GM12873 (cell line): ENCODE data around the gene PDE4B.

ENCODE experiments used
- TF ChIP-seq, protein P1 (sequence below): IDR thresholded peaks from 2 replicates; pipeline ENCODE4 v1.5.1; 2012; ENCODE audit warnings: low read depth, mild to moderate bottlenecking, moderate library complexity, low read length, control low read depth; ENCODE audit not compliant: insufficient read depth; ENCODE audit errors: missing control alignments

PDE4B gene

DNA sequence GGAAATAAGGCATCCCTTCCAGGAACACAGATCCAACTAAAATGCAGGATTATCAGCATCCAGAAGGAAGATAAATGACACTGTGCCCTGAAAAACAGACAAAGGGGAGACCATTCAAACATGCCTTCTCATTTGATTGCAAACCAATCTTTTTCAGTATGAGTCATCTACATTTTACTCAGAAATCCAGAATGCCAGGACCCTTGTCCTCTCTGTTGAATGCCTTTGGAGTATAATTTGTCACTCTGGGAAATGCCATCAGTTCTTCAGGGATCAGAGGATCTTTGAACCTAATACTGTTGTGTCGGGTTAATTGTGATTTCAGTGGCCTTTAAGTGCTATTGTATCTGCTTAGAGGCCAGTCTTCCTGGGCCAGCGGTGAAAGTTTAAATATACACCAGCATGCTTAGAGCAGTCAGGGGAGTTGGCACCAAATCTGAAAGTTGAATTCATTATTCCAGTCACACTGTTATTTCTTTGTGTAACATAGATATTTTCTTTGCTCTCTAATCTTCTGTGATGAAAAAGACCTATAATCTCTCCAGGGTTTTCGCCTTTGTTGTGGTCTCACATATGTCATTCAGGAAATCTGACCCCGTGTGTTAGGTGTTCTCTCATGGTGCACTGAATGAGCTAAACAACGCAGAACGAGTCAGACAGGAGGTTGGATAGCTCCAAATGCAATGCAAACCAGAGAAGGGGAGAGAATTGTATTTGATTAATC is 376.4 kb downstream of the PDE4B start:
- TF ChIP-seq, protein P1, sequence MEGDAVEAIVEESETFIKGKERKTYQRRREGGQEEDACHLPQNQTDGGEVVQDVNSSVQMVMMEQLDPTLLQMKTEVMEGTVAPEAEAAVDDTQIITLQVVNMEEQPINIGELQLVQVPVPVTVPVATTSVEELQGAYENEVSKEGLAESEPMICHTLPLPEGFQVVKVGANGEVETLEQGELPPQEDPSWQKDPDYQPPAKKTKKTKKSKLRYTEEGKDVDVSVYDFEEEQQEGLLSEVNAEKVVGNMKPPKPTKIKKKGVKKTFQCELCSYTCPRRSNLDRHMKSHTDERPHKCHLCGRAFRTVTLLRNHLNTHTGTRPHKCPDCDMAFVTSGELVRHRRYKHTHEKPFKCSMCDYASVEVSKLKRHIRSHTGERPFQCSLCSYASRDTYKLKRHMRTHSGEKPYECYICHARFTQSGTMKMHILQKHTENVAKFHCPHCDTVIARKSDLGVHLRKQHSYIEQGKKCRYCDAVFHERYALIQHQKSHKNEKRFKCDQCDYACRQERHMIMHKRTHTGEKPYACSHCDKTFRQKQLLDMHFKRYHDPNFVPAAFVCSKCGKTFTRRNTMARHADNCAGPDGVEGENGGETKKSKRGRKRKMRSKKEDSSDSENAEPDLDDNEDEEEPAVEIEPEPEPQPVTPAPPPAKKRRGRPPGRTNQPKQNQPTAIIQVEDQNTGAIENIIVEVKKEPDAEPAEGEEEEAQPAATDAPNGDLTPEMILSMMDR, result no peak

DNA sequence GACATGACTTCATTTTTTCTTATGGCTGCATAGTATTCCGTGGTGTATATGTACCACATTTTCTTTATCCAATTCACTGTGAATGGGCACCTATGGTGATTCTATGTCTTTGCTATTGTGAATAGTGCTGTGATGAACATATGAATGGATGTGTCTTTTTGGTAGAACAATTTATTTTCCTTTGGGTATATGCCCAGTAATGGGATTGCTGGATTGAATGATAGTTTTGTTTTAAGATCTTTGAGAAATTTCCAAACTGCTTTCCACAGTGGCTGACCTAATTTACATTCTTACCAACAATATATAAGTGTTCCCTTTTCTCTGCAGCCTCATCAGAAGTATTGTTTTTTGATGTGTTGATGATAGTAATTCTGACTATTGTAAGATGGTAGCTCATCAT is 379.6 kb downstream of the PDE4B start:
- TF ChIP-seq, protein P1, result no peak

DNA sequence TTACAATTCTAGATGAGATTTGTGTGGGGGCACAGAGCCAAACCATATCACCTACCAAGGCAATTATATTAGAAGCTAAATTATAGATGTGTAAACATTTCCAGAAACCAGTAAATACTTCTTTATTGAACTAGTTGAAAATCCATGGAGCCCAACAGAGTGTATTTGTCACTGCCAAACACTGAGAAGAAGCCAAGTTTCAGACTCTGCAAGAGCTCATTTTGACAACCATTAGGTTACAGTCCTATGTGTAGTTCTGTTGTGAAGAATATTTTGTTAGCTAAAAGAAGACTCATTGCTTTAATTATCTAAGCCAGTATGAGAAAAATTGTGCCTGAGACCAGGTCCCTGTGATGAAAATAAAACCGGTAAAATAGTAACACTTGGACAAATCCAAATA is 382.4 kb downstream of the PDE4B start:
- TF ChIP-seq, protein P1, result no peak

- TF ChIP-seq, protein P1, result no peak
Measured at GRCh38 chr1:66175581-66175980, 382.9 kb downstream of the PDE4B start.

DNA sequence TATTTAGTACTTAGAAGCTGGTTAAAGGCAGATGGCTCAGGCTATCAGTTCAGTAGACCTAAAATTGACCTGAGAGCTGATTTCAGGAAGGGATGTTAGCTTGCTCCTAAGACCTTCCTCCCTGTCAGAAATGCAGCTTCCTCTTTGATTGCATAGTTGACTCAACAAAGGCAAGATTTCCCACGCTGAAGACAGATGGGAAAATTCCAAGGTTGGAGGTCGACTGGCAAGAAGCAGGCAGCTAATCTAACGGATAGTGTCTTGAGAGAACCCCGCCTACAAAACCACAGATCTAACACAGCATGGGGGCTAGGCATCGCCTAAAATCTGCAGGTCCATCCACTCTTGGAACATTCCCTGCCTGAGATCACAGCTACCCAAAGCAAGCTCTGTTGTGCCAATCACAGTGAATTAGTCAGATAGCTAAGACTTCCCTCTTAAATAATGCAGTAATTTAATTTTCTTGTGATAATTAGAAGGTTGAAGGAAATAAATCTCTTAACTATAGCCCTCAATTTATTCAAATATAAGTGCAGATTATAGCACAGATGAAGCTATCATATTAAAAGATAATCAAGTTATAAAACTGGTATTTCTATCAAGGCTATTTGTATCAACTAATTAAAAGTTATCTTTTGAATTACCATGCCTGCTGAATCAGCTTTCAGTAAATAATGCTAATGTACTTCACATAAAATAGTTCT is 383.5 kb downstream of the PDE4B start:
- TF ChIP-seq, protein P1, result no peak

- TF ChIP-seq, protein P1, result no peak
Measured at GRCh38 chr1:66176832-66177231, 384.1 kb downstream of the PDE4B start.

- TF ChIP-seq, protein P1, result no peak
Measured at GRCh38 chr1:66177510-66177909, 384.8 kb downstream of the PDE4B start.
